Right ventricle myocardium superior (tissue), 1 donor: ENCODE measurements around the gene DNAJC17. TPM values are rescaled to one million over a fixed set of nuclear protein-coding genes. Genes with fewer than 3 reads are reported as not detected.
A peak's percentile ranks its signal among the peaks of the same experiment; 100 is the strongest.

Experiments
- ATAC-seq: fragments of 200-7000 bp; cut with Tn5 transposase; one replicate; pipeline ENCODE4 v1.9.1; 2020; ENCODE audit warnings: mild to moderate bottlenecking; ENCODE audit not compliant: poor library complexity
- DNase-seq: peaks from one replicate; pipeline ENCODE4 v3.0.0-alpha.2; 2020
- intact Hi-C: fragments of 100-400 bp; cut with DNase I; formaldehyde crosslinking; loops from one replicate; pipeline ENCODE4 v1.11.2; 2022
- total RNA-seq: library from RNA; stranded (reverse); fragmentation: NEBNext Ultra II Directional; extraction: Animal tissue kit (Norgen Biotek cat#: 25700); gene quantifications from one replicate; pipeline ENCODE4 v1.2.1, GENCODE V29; 2021
- donor health status: DM: no; HTN: yes; CAD: no; lungs with severe emphysema.

Gene DNAJC17
- total RNA-seq, 1 donor from 2014 or later = 16.1 TPM

- ATAC-seq (peak; percentile 54), DNase-seq (no peak)
- intact Hi-C loops = loop anchor here (10.0 kb wide), 1 partner anchor 60 kb away; the partner anchor contains the start of gene RAD51
Measured at GRCh38 chr15:40754574-40754882, 52.7 kb downstream of the DNAJC17 start.

GRCh38 chr15:40751745-40752144 lies 55.5 kb downstream of the DNAJC17 start:
- intact Hi-C loops = loop anchor here (10.0 kb wide), 1 partner anchor 57 kb away; the partner anchor contains the start of gene RAD51
- ATAC-seq = no peak

GRCh38 chr15:40750885-40751284 lies 56.4 kb downstream of the DNAJC17 start:
- no peak for DNase-seq

More at GRCh38 chr15:40751745-40752144, 55.5 kb downstream of the DNAJC17 start:
- DNase-seq = no peak

GRCh38 chr15:40749151-40749630 lies 58.1 kb downstream of the DNAJC17 start:
- DNase-seq = no peak
- ATAC-seq = no peak
- intact Hi-C loops = no loop called here

More at GRCh38 chr15:40750885-40751284, 56.4 kb downstream of the DNAJC17 start:
- no peak for ATAC-seq
- intact Hi-C loops = loop anchor here (10.0 kb wide), 1 partner anchor 56 kb away; the partner anchor contains the start of gene RAD51

- DNase-seq (no peak), ATAC-seq (no peak)
- intact Hi-C loops = no loop called here
Measured at GRCh38 chr15:40747685-40748631, 59.3 kb downstream of the DNAJC17 start.

GRCh38 chr15:40746916-40747418 lies 60.3 kb downstream of the DNAJC17 start:
- intact Hi-C loops = no loop called here
- no peak for DNase-seq
- ATAC-seq = peak; percentile 36

- no peak for ATAC-seq
Measured at GRCh38 chr15:40744815-40745152, 62.5 kb downstream of the DNAJC17 start.

GRCh38 chr15:40743921-40744814 lies 63.1 kb downstream of the DNAJC17 start:
- DNase-seq (peak; percentile 52), ATAC-seq (peak; percentile 57)
- intact Hi-C loops = no loop called here

More at GRCh38 chr15:40744815-40745152, 62.5 kb downstream of the DNAJC17 start:
- DNase-seq = no peak
- intact Hi-C loops = no loop called here

GRCh38 chr15:40743485-40743901 lies 63.8 kb downstream of the DNAJC17 start:
- intact Hi-C loops = no loop called here
- peak; percentile 38 for ATAC-seq

GRCh38 chr15:40739854-40740253 lies 67.4 kb downstream of the DNAJC17 start:
- no peak for DNase-seq
- ATAC-seq = no peak
- intact Hi-C loops = no loop called here

More at GRCh38 chr15:40743485-40743901, 63.8 kb downstream of the DNAJC17 start:
- no peak for DNase-seq

GRCh38 chr15:40739047-40739446 lies 68.2 kb downstream of the DNAJC17 start:
- intact Hi-C loops = no loop called here
- DNase-seq (no peak), ATAC-seq (no peak)

- intact Hi-C loops = no loop called here
- no peak for DNase-seq
- ATAC-seq = no peak
Measured at GRCh38 chr15:40737048-40737447, 70.2 kb downstream of the DNAJC17 start.

- intact Hi-C loops = no loop called here
- DNase-seq (no peak), ATAC-seq (no peak)
Measured at GRCh38 chr15:40736575-40736974, 70.7 kb downstream of the DNAJC17 start.

GRCh38 chr15:40731034-40731433 lies 76.2 kb downstream of the DNAJC17 start:
- intact Hi-C loops = no loop called here
- DNase-seq = no peak

GRCh38 chr15:40723919-40724318 lies 83.4 kb downstream of the DNAJC17 start:
- no peak for DNase-seq
- intact Hi-C loops = no loop called here
- no peak for ATAC-seq

More at GRCh38 chr15:40731034-40731433, 76.2 kb downstream of the DNAJC17 start:
- no peak for ATAC-seq

GRCh38 chr15:40722934-40723333 lies 84.3 kb downstream of the DNAJC17 start:
- DNase-seq = no peak
- intact Hi-C loops = no loop called here
- no peak for ATAC-seq

GRCh38 chr15:40722354-40722753 lies 84.9 kb downstream of the DNAJC17 start:
- ATAC-seq = no peak
- intact Hi-C loops = no loop called here
- DNase-seq = no peak

- ATAC-seq (no peak), DNase-seq (no peak)
- intact Hi-C loops = no loop called here
Measured at GRCh38 chr15:40721701-40722100, 85.6 kb downstream of the DNAJC17 start.

GRCh38 chr15:40716165-40716564 lies 91.1 kb downstream of the DNAJC17 start:
- intact Hi-C loops = no loop called here
- DNase-seq (no peak), ATAC-seq (no peak)
